Measurements from ENCODE around the gene SH3RF1.
"Not testable (repeated sequence)": the region's sequence is repeated elsewhere in the genome, so short reads cannot be mapped to it uniquely, and the experiment has no call there.

Gene SH3RF1

GRCh38 chr4:169200361-169201030, 70.3 kb downstream of the SH3RF1 start:
- Histone ChIP-seq H3K4me1 (ENCODE audit: control insufficient read depth, insufficient read depth, low read length) (peaks cover 42% of the 10 kb centered on the region), H3K9ac (ENCODE audit: low read length) (no peak overlapping the region)

GRCh38 chr4:169199184-169199583, 71.6 kb downstream of the SH3RF1 start:
- Histone ChIP-seq H3K27me3 (ENCODE audit: control insufficient read depth, insufficient read depth, low read length) (no peaks in the 10 kb centered on the region), H3K36me3 (ENCODE audit: control insufficient read depth, insufficient read depth, low read length) (no peaks in the 10 kb centered on the region), H3K4me3 (ENCODE audit: low read length) (no peak overlapping the region), H3K9ac (ENCODE audit: low read length) (no peak overlapping the region), H3K9me3 (ENCODE audit: control insufficient read depth, low read length) (no peaks in the 10 kb centered on the region), H3K4me1 (ENCODE audit: control insufficient read depth, insufficient read depth, low read length) (peaks cover 30% of the 10 kb centered on the region)

More at GRCh38 chr4:169200361-169201030, 70.3 kb downstream of the SH3RF1 start:
- Histone ChIP-seq H3K4me3 (ENCODE audit: low read length) (no peak overlapping the region), H3K27me3 (ENCODE audit: control insufficient read depth, insufficient read depth, low read length) (no peaks in the 10 kb centered on the region), H3K9me3 (ENCODE audit: control insufficient read depth, low read length) (no peaks in the 10 kb centered on the region), H3K36me3 (ENCODE audit: control insufficient read depth, insufficient read depth, low read length) (no peaks in the 10 kb centered on the region)

GRCh38 chr4:169198167-169198566, 72.6 kb downstream of the SH3RF1 start:
- H3K4me1 ChIP-seq (ENCODE audit: control insufficient read depth, insufficient read depth, low read length) = peaks cover 30% of the 10 kb centered on the region
- no peaks in the 10 kb centered on the region for H3K9me3 ChIP-seq (ENCODE audit: control insufficient read depth, low read length)
- H3K27me3 ChIP-seq (ENCODE audit: control insufficient read depth, insufficient read depth, low read length) = no peaks in the 10 kb centered on the region

GRCh38 chr4:169197206-169197605, 73.5 kb downstream of the SH3RF1 start:
- H3K4me1 ChIP-seq (ENCODE audit: control insufficient read depth, insufficient read depth, low read length) = peaks cover 21% of the 10 kb centered on the region
- not testable (repeated sequence) for H3K36me3 ChIP-seq (ENCODE audit: control insufficient read depth, insufficient read depth, low read length); H3K9ac ChIP-seq (ENCODE audit: low read length); H3K4me3 ChIP-seq (ENCODE audit: low read length); H3K9me3 ChIP-seq (ENCODE audit: control insufficient read depth, low read length); H3K27me3 ChIP-seq (ENCODE audit: control insufficient read depth, insufficient read depth, low read length)

More at GRCh38 chr4:169198167-169198566, 72.6 kb downstream of the SH3RF1 start:
- Histone ChIP-seq H3K4me3 (ENCODE audit: low read length) (no peak overlapping the region), H3K36me3 (ENCODE audit: control insufficient read depth, insufficient read depth, low read length) (no peaks in the 10 kb centered on the region), H3K9ac (ENCODE audit: low read length) (no peak overlapping the region)

GRCh38 chr4:169195032-169195431, 75.7 kb downstream of the SH3RF1 start:
- H3K27me3 ChIP-seq (ENCODE audit: control insufficient read depth, insufficient read depth, low read length) = no peaks in the 10 kb centered on the region
- H3K4me1 ChIP-seq (ENCODE audit: control insufficient read depth, insufficient read depth, low read length) = peaks cover under 1% of the 10 kb centered on the region
- H3K9me3 ChIP-seq (ENCODE audit: control insufficient read depth, low read length) = no peaks in the 10 kb centered on the region
- no peak overlapping the region for H3K9ac ChIP-seq (ENCODE audit: low read length)
- no peaks in the 10 kb centered on the region for H3K36me3 ChIP-seq (ENCODE audit: control insufficient read depth, insufficient read depth, low read length)
- no peak overlapping the region for H3K4me3 ChIP-seq (ENCODE audit: low read length)

- peaks cover 35% of the 10 kb centered on the region for H3K4me1 ChIP-seq (ENCODE audit: control insufficient read depth, insufficient read depth, low read length)
Measured at GRCh38 chr4:169189968-169190367, 80.8 kb downstream of the SH3RF1 start.

GRCh38 chr4:169189372-169189771, 81.4 kb downstream of the SH3RF1 start:
- Histone ChIP-seq H3K4me3 (ENCODE audit: low read length) (no peak overlapping the region), H3K9ac (ENCODE audit: low read length) (no peak overlapping the region), H3K27me3 (ENCODE audit: control insufficient read depth, insufficient read depth, low read length) (no peaks in the 10 kb centered on the region), H3K36me3 (ENCODE audit: control insufficient read depth, insufficient read depth, low read length) (no peaks in the 10 kb centered on the region), H3K9me3 (ENCODE audit: control insufficient read depth, low read length) (no peaks in the 10 kb centered on the region), H3K4me1 (ENCODE audit: control insufficient read depth, insufficient read depth, low read length) (peaks cover 41% of the 10 kb centered on the region)

More at GRCh38 chr4:169189968-169190367, 80.8 kb downstream of the SH3RF1 start:
- H3K27me3 ChIP-seq (ENCODE audit: control insufficient read depth, insufficient read depth, low read length); H3K36me3 ChIP-seq (ENCODE audit: control insufficient read depth, insufficient read depth, low read length); H3K9me3 ChIP-seq (ENCODE audit: control insufficient read depth, low read length); H3K9ac ChIP-seq (ENCODE audit: low read length); H3K4me3 ChIP-seq (ENCODE audit: low read length): not testable (repeated sequence)

GRCh38 chr4:169188204-169188603, 82.6 kb downstream of the SH3RF1 start:
- Histone ChIP-seq H3K36me3 (ENCODE audit: control insufficient read depth, insufficient read depth, low read length) (no peaks in the 10 kb centered on the region), H3K9ac (ENCODE audit: low read length) (no peak overlapping the region), H3K27me3 (ENCODE audit: control insufficient read depth, insufficient read depth, low read length) (no peaks in the 10 kb centered on the region), H3K4me1 (ENCODE audit: control insufficient read depth, insufficient read depth, low read length) (peaks cover 51% of the 10 kb centered on the region), H3K4me3 (ENCODE audit: low read length) (no peak overlapping the region), H3K9me3 (ENCODE audit: control insufficient read depth, low read length) (no peaks in the 10 kb centered on the region)

GRCh38 chr4:169185133-169185956, 85.4 kb downstream of the SH3RF1 start:
- Histone ChIP-seq H3K9me3 (ENCODE audit: control insufficient read depth, low read length) (no peaks in the 10 kb centered on the region), H3K9ac (ENCODE audit: low read length) (no peak overlapping the region), H3K36me3 (ENCODE audit: control insufficient read depth, insufficient read depth, low read length) (no peaks in the 10 kb centered on the region), H3K27me3 (ENCODE audit: control insufficient read depth, insufficient read depth, low read length) (no peaks in the 10 kb centered on the region), H3K4me1 (ENCODE audit: control insufficient read depth, insufficient read depth, low read length) (peaks cover 57% of the 10 kb centered on the region), H3K4me3 (ENCODE audit: low read length) (no peak overlapping the region)

- no peaks in the 10 kb centered on the region for H3K9me3 ChIP-seq (ENCODE audit: control insufficient read depth, low read length)
- H3K9ac ChIP-seq (ENCODE audit: low read length) = no peak overlapping the region
- no peaks in the 10 kb centered on the region for H3K27me3 ChIP-seq (ENCODE audit: control insufficient read depth, insufficient read depth, low read length)
- H3K4me1 ChIP-seq (ENCODE audit: control insufficient read depth, insufficient read depth, low read length) = peaks cover 60% of the 10 kb centered on the region
- no peaks in the 10 kb centered on the region for H3K36me3 ChIP-seq (ENCODE audit: control insufficient read depth, insufficient read depth, low read length)
- no peak overlapping the region for H3K4me3 ChIP-seq (ENCODE audit: low read length)
Measured at GRCh38 chr4:169184686-169185085, 86.1 kb downstream of the SH3RF1 start.

- Histone ChIP-seq H3K27me3 (ENCODE audit: control insufficient read depth, insufficient read depth, low read length) (no peaks in the 10 kb centered on the region), H3K9ac (ENCODE audit: low read length) (no peak overlapping the region), H3K9me3 (ENCODE audit: control insufficient read depth, low read length) (no peaks in the 10 kb centered on the region), H3K36me3 (ENCODE audit: control insufficient read depth, insufficient read depth, low read length) (no peaks in the 10 kb centered on the region), H3K4me1 (ENCODE audit: control insufficient read depth, insufficient read depth, low read length) (peaks cover 59% of the 10 kb centered on the region), H3K4me3 (ENCODE audit: low read length) (no peak overlapping the region)
Measured at GRCh38 chr4:169184236-169184635, 86.5 kb downstream of the SH3RF1 start.

GRCh38 chr4:169183581-169183980, 87.2 kb downstream of the SH3RF1 start:
- Histone ChIP-seq H3K36me3 (ENCODE audit: control insufficient read depth, insufficient read depth, low read length) (no peaks in the 10 kb centered on the region), H3K4me1 (ENCODE audit: control insufficient read depth, insufficient read depth, low read length) (peaks cover 60% of the 10 kb centered on the region), H3K27me3 (ENCODE audit: control insufficient read depth, insufficient read depth, low read length) (no peaks in the 10 kb centered on the region), H3K9ac (ENCODE audit: low read length) (no peak overlapping the region), H3K4me3 (ENCODE audit: low read length) (no peak overlapping the region), H3K9me3 (ENCODE audit: control insufficient read depth, low read length) (no peaks in the 10 kb centered on the region)

Data from mucosa of stomach (tissue), 1 donor.